ENCODE results near the gene GPI.
"Not testable (repeated sequence)": the region's sequence is repeated elsewhere in the genome, so short reads cannot be mapped to it uniquely, and the experiment has no call there.

The GPI gene

GRCh38 chr19:34364830-34365462, at the start of gene GPI:
GPI (plus strand) TSS chr19:34365196; CDS start chr19:34365267, 71 bp downstream.
- peak; percentile 46 to 55 for DNase-seq

GRCh38 chr19:34316247-34316646, 48.7 kb upstream of the GPI start:
- no peak for DNase-seq

GRCh38 chr19:34316741-34317301, 48.2 kb upstream of the GPI start:
- DNase-seq = no peak

GRCh38 chr19:34317311-34317927, 47.6 kb upstream of the GPI start:
- no peak for DNase-seq

- DNase-seq = no peak
Observed at GRCh38 chr19:34319230-34319585, 45.8 kb upstream of the GPI start.

- no peak for DNase-seq
Observed at GRCh38 chr19:34319785-34320184, 45.2 kb upstream of the GPI start.

GRCh38 chr19:34320277-34320676, 44.7 kb upstream of the GPI start:
- DNase-seq = no peak

- DNase-seq = no peak
Observed at GRCh38 chr19:34321735-34322134, 43.3 kb upstream of the GPI start.

GRCh38 chr19:34323433-34324204, 41.4 kb upstream of the GPI start:
- no peak for DNase-seq

- DNase-seq = no peak
Observed at GRCh38 chr19:34324320-34324719, 40.7 kb upstream of the GPI start.

- no peak for DNase-seq
Observed at GRCh38 chr19:34325181-34325580, 39.8 kb upstream of the GPI start.

GRCh38 chr19:34325981-34326787, 38.8 kb upstream of the GPI start:
- DNase-seq = no peak

GRCh38 chr19:34327851-34328250, 37.1 kb upstream of the GPI start:
- no peak for DNase-seq

- DNase-seq = no peak
Observed at GRCh38 chr19:34328982-34329381, 36.0 kb upstream of the GPI start.

- DNase-seq = no peak
Observed at GRCh38 chr19:34330116-34330515, 34.9 kb upstream of the GPI start.

GRCh38 chr19:34330596-34330995, 34.4 kb upstream of the GPI start:
- not testable (repeated sequence) for DNase-seq

- not testable (repeated sequence) for DNase-seq
Observed at GRCh38 chr19:34331596-34331995, 33.4 kb upstream of the GPI start.

GRCh38 chr19:34332027-34332760, 32.8 kb upstream of the GPI start:
- no peak for DNase-seq

- DNase-seq = no peak
Observed at GRCh38 chr19:34335914-34336313, 29.1 kb upstream of the GPI start.

- no peak for DNase-seq
Observed at GRCh38 chr19:34336781-34337271, 28.2 kb upstream of the GPI start.

GRCh38 chr19:34337739-34338138, 27.3 kb upstream of the GPI start:
- DNase-seq = no peak
